Endothelial cell of umbilical vein (primary cell): ENCODE data around the gene OR5J2. TPM values are rescaled to one million over a fixed set of nuclear protein-coding genes. Genes with fewer than 3 reads are reported as not detected.

Experiments used
- BruUV-seq: library from RNA; stranded (reverse); fragments of 400-500 nt; replicated peaks from 2 replicates; lab custom pipeline; 2021; lab: Mats Ljungman, UMichigan
- CTCF ChIA-PET: fragments of 300-600, 350-600 bp; sonication (Branson Sonifier 250); formaldehyde crosslinking; loops from one replicate; lab custom pipeline; 2021; ENCODE audit warnings: antibody characterized with exemption, inconsistent platforms; lab: Charles Lee
- POLR2A ChIA-PET: fragments of 300-600, 350-600 bp; sonication (Branson Sonifier 250); formaldehyde crosslinking; loops from one replicate; lab custom pipeline; 2021; ENCODE audit warnings: antibody characterized with exemption, inconsistent platforms; lab: Charles Lee
- DNase-seq: peaks from one replicate; pipeline ENCODE4 v3.0.0-alpha.2; 2011; ENCODE audit warnings: low read depth, low spot score
- FAIRE-seq: peaks from 2 replicates; lab custom pipeline; 2011; peaks lifted over from hg19 to GRCh38; lab: Jason Lieb, UNC
- H2AFZ ChIP-seq: 2 replicates; pipeline ENCODE4 v1.6.0; 2012; ENCODE audit warnings: low read depth, low read length, control low read depth, inconsistent platforms
- H3K27ac ChIP-seq: 2 replicates; pipeline ENCODE4 v1.5.1; 2011; ENCODE audit warnings: low read depth, mild to moderate bottlenecking, control low read depth, low read length, moderate library complexity; ENCODE audit not compliant: insufficient read depth
- H3K27me3 ChIP-seq, 2 experiments: 2 replicates each; pipeline versions ENCODE4 v1.6.0 to v1.6.1; 2011; ENCODE audit warnings: low read length in 2 of 2, mixed read lengths in 1 of 2; ENCODE audit not compliant: control insufficient read depth in 2 of 2, insufficient read depth in 2 of 2
- H3K36me3 ChIP-seq, 2 experiments: 2 replicates in 1 of 2; 3 replicates in 1 of 2; pipeline ENCODE4 v1.5.1; 2011; ENCODE audit warnings: low read length in 2 of 2, mild to moderate bottlenecking in 1 of 2, moderate library complexity in 1 of 2; ENCODE audit not compliant: control insufficient read depth in 2 of 2, insufficient read depth in 2 of 2; ENCODE audit errors: extremely low read depth in 1 of 2
- H3K4me1 ChIP-seq: 3 replicates; pipeline ENCODE4 v1.5.1; 2011; ENCODE audit warnings: mild to moderate bottlenecking, low read length; ENCODE audit not compliant: control insufficient read depth, insufficient read depth; ENCODE audit errors: extremely low read depth
- H3K4me2 ChIP-seq: 2 replicates; pipeline ENCODE4 v1.6.1; 2011; ENCODE audit warnings: low read length, control low read depth, mixed read lengths; ENCODE audit not compliant: insufficient read depth
- H3K4me3 ChIP-seq, 3 experiments: fragments of 200-600 bp in 1 of 3; sonication (generic), shearing (Covaris generic) in 1 of 3; replicated peaks in 1 of 3; 2 replicates each; pipeline ENCODE4 v1.5.1; 2011 to 2016; ENCODE audit warnings: control low read depth in 3 of 3, low read length in 3 of 3, mild to moderate bottlenecking in 2 of 3, inconsistent platforms in 1 of 3, low read depth in 1 of 3, moderate library complexity in 1 of 3; ENCODE audit not compliant: insufficient read depth in 1 of 3
- H3K79me2 ChIP-seq: 2 replicates; pipeline ENCODE4 v1.6.0; 2012; ENCODE audit warnings: low read length, inconsistent platforms; ENCODE audit not compliant: control insufficient read depth, insufficient read depth
- H3K9ac ChIP-seq: replicated peaks from 2 replicates; pipeline ENCODE3; 2011; ENCODE audit warnings: low read length, control low read depth; ENCODE audit not compliant: insufficient read depth; ENCODE audit errors: extremely low read depth
- H3K9me1 ChIP-seq: replicated peaks from 3 replicates; pipeline ENCODE4 v1.6.0; 2011; ENCODE audit warnings: mild to moderate bottlenecking, low read length; ENCODE audit not compliant: control insufficient read depth, insufficient read depth; ENCODE audit errors: extremely low read depth
- H3K9me3 ChIP-seq: replicated peaks from 2 replicates; pipeline ENCODE4 v1.5.1; 2012; ENCODE audit warnings: low read length, inconsistent platforms; ENCODE audit not compliant: control insufficient read depth, insufficient read depth
- H4K20me1 ChIP-seq: replicated peaks from 2 replicates; pipeline ENCODE3; 2011; ENCODE audit warnings: mild to moderate bottlenecking, low read length; ENCODE audit not compliant: control insufficient read depth, insufficient read depth; ENCODE audit errors: extremely low read depth
- CTCF ChIP-seq, 2 donors: IDR thresholded peaks; 1 replicate in 1 of 2; 2 replicates in 1 of 2; pipeline ENCODE4 v1.5.1; 2011; ENCODE audit warnings: low read length in 2 of 2, mild to moderate bottlenecking in 2 of 2, moderate library complexity in 2 of 2, control low read depth in 1 of 2, inconsistent platforms in 1 of 2, low read depth in 1 of 2; ENCODE audit not compliant: insufficient read depth in 1 of 2; ENCODE audit errors: extremely low read depth in 1 of 2
- EZH2 ChIP-seq: IDR thresholded peaks from 2 replicates; pipeline ENCODE4 v1.6.1; 2012; ENCODE audit warnings: borderline replicate concordance, low read depth, mild to moderate bottlenecking, moderate library complexity, low read length, inconsistent platforms; ENCODE audit not compliant: severe bottlenecking
- FOS ChIP-seq: IDR thresholded peaks from 2 replicates; pipeline ENCODE4 v1.6.1; 2011; ENCODE audit warnings: mild to moderate bottlenecking, low read length, moderate library complexity, borderline replicate concordance; ENCODE audit not compliant: insufficient read depth
- GATA2 ChIP-seq: IDR thresholded peaks from 2 replicates; pipeline ENCODE4 v1.7.0; 2011; ENCODE audit warnings: low read depth, mild to moderate bottlenecking, moderate library complexity, mixed read lengths, low read length; ENCODE audit not compliant: insufficient read length, insufficient read depth
- JUN ChIP-seq: IDR thresholded peaks from 2 replicates; pipeline ENCODE4 v1.6.1; 2011; ENCODE audit warnings: borderline replicate concordance, low read depth; ENCODE audit not compliant: insufficient read length, insufficient read depth
- MAX ChIP-seq: IDR thresholded peaks from 2 replicates; pipeline ENCODE4 v1.6.1; 2011; ENCODE audit not compliant: insufficient read depth, insufficient read length
- MYC ChIP-seq: IDR thresholded peaks from one replicate; pipeline ENCODE4 v1.6.1; 2011; ENCODE audit warnings: mild to moderate bottlenecking, low read depth, low read length
- POLR2A ChIP-seq: IDR thresholded peaks from 2 replicates; pipeline ENCODE4 v1.6.1; 2012; ENCODE audit warnings: low read depth, mild to moderate bottlenecking, control low read depth, low read length
- POLR2AphosphoS5 ChIP-seq: IDR thresholded peaks from 2 replicates; pipeline ENCODE4 v1.6.1; 2012; ENCODE audit warnings: low read depth, mild to moderate bottlenecking, control low read depth, low read length, moderate library complexity; ENCODE audit not compliant: insufficient read depth
- dilution Hi-C: fragments of 300-500 bp; cut with MboI; formaldehyde crosslinking; loops from one replicate; pipeline ENCODE4 v1.15.0; 2019; ENCODE audit warnings: low sequenced_read_pairs; ENCODE audit not compliant: extremely low pct_ligation_motif_present
- intact Hi-C: fragments of 100-400 bp; cut with micrococcal nuclease; formaldehyde crosslinking; loops from one replicate; pipeline ENCODE4 v1.10.0; 2022
- polyA plus RNA-seq, 4 experiments: library from polyadenylated mRNA; depleted of rRNA in 3 of 4; stranded (reverse) in 3 of 4; unstranded in 1 of 4; fragments of >200 nt; gene quantifications; 2 replicates each; pipeline versions ENCODE4 v1.2.1 to v1.2.3, GENCODE V29; 2011 to 2012; ENCODE audit warnings: missing spikeins in 1 of 4
- total RNA-seq: library from RNA; stranded (reverse); gene quantifications from 2 replicates; pipeline ENCODE4 v1.2.3, GENCODE V29; 2021

The OR5J2 gene
- total and polyA plus RNA-seq, 2 donors (not counting 3 experiments of a cell fraction or from before 2014, with no cell fraction given), result not detected

- Histone ChIP-seq H3K27ac (no peak overlapping the region), H3K4me3 (no peak overlapping the region), H3K4me2 (no peak overlapping the region), H4K20me1 (no peaks in the 10 kb centered on the region), H3K36me3 (no peaks in the 10 kb centered on the region), H2AFZ (no peak overlapping the region), H3K9ac (no peak overlapping the region), H3K4me1 (no peaks in the 10 kb centered on the region), H3K9me1 (no peaks in the 10 kb centered on the region), H3K79me2 (no peaks in the 10 kb centered on the region), H3K27me3 (no peaks in the 10 kb centered on the region), H3K9me3 (peaks cover 2% of the 10 kb centered on the region)
- intact Hi-C loops (no loop called here), dilution Hi-C loops (no loop called here)
- DNase-seq (no peak), FAIRE-seq (no peak)
- TF ChIP-seq CTCF (IDR thresholded peaks at IDR 0.05; ENCODE audit: extremely low read depth in 1 of 2, insufficient read depth in 1 of 2, low read depth in 1 of 2, low read length in 2 of 2), result no peak
- no peak for TF ChIP-seq MYC
- TF ChIP-seq MAX, result no peak
- no peak for TF ChIP-seq POLR2AphosphoS5
- no peak for TF ChIP-seq FOS
- no peak for TF ChIP-seq POLR2A
- TF ChIP-seq JUN, result no peak
- no peak for TF ChIP-seq EZH2
- TF ChIP-seq GATA2, result no peak
- ChIA-PET CTCF (no interaction called here), POLR2A (no interaction called here)
- no TSS peak for BruUV-seq
Observed at GRCh38 chr11:56151376-56151775, 25.0 kb upstream of the OR5J2 start.
